Measurements from ENCODE around the gene TOM1L2.
A peak's percentile ranks its signal among the peaks of the same experiment; 100 is the strongest.

The TOM1L2 gene

GRCh38 chr17:17857496-17857895, 114.7 kb downstream of the TOM1L2 start:
- H3K4me1 ChIP-seq (ENCODE audit: control insufficient read depth, insufficient read depth, low read length): peaks cover 13% of the 10 kb centered on the region
- no peak overlapping the region for H3K4me2 ChIP-seq (ENCODE audit: low read length)
- H3K4me3 ChIP-seq (ENCODE audit: low read length): no peak overlapping the region
- H3K9ac ChIP-seq (ENCODE audit: low read depth, low read length): no peak overlapping the region
- H3K36me3 ChIP-seq (ENCODE audit: insufficient read depth, low read length): peaks cover 19% of the 10 kb centered on the region
- no peaks in the 10 kb centered on the region for H3K9me3 ChIP-seq (replicated peaks; ENCODE audit: low read length)
- no peaks in the 10 kb centered on the region for H3K27me3 ChIP-seq (ENCODE audit: control insufficient read depth, insufficient read depth, low read length)

GRCh38 chr17:17856386-17856785, 115.8 kb downstream of the TOM1L2 start:
- H3K9ac ChIP-seq (ENCODE audit: low read depth, low read length): no peak overlapping the region
- H3K4me2 ChIP-seq (ENCODE audit: low read length): peak overlapping the region; percentile 9
- no peaks in the 10 kb centered on the region for H3K27me3 ChIP-seq (ENCODE audit: control insufficient read depth, insufficient read depth, low read length)
- peaks cover 19% of the 10 kb centered on the region for H3K36me3 ChIP-seq (ENCODE audit: insufficient read depth, low read length)
- H3K4me1 ChIP-seq (ENCODE audit: control insufficient read depth, insufficient read depth, low read length): peaks cover 13% of the 10 kb centered on the region
- no peaks in the 10 kb centered on the region for H3K9me3 ChIP-seq (replicated peaks; ENCODE audit: low read length)
- no peak overlapping the region for H3K4me3 ChIP-seq (ENCODE audit: low read length)

- no peaks in the 10 kb centered on the region for H3K27me3 ChIP-seq (ENCODE audit: control insufficient read depth, insufficient read depth, low read length)
- peak overlapping the region; percentile 9 for H3K4me2 ChIP-seq (ENCODE audit: low read length)
- no peak overlapping the region for H3K4me3 ChIP-seq (ENCODE audit: low read length)
- H3K9ac ChIP-seq (ENCODE audit: low read depth, low read length): no peak overlapping the region
- peaks cover 13% of the 10 kb centered on the region for H3K4me1 ChIP-seq (ENCODE audit: control insufficient read depth, insufficient read depth, low read length)
- H3K36me3 ChIP-seq (ENCODE audit: insufficient read depth, low read length): peaks cover 16% of the 10 kb centered on the region
- no peaks in the 10 kb centered on the region for H3K9me3 ChIP-seq (replicated peaks; ENCODE audit: low read length)
Measured at GRCh38 chr17:17855976-17856375, 116.2 kb downstream of the TOM1L2 start.

GRCh38 chr17:17853811-17854447, 118.3 kb downstream of the TOM1L2 start:
- no peak overlapping the region for H3K4me2 ChIP-seq (ENCODE audit: low read length)
- H3K4me1 ChIP-seq (ENCODE audit: control insufficient read depth, insufficient read depth, low read length): peaks cover 31% of the 10 kb centered on the region

GRCh38 chr17:17852930-17853329, 119.3 kb downstream of the TOM1L2 start:
- Histone ChIP-seq H3K4me3 (ENCODE audit: low read length) (no peak overlapping the region), H3K9me3 (replicated peaks; ENCODE audit: low read length) (no peaks in the 10 kb centered on the region), H3K9ac (ENCODE audit: low read depth, low read length) (no peak overlapping the region), H3K36me3 (ENCODE audit: insufficient read depth, low read length) (peaks cover 21% of the 10 kb centered on the region), H3K27me3 (ENCODE audit: control insufficient read depth, insufficient read depth, low read length) (no peaks in the 10 kb centered on the region), H3K4me1 (ENCODE audit: control insufficient read depth, insufficient read depth, low read length) (peaks cover 35% of the 10 kb centered on the region), H3K4me2 (ENCODE audit: low read length) (no peak overlapping the region)

More at GRCh38 chr17:17853811-17854447, 118.3 kb downstream of the TOM1L2 start:
- Histone ChIP-seq H3K27me3 (ENCODE audit: control insufficient read depth, insufficient read depth, low read length) (no peaks in the 10 kb centered on the region), H3K36me3 (ENCODE audit: insufficient read depth, low read length) (peaks cover 21% of the 10 kb centered on the region), H3K4me3 (ENCODE audit: low read length) (no peak overlapping the region), H3K9ac (ENCODE audit: low read depth, low read length) (no peak overlapping the region), H3K9me3 (replicated peaks; ENCODE audit: low read length) (no peaks in the 10 kb centered on the region)

GRCh38 chr17:17851103-17852002, 120.8 kb downstream of the TOM1L2 start:
- H3K4me1 ChIP-seq (ENCODE audit: control insufficient read depth, insufficient read depth, low read length): peaks cover 31% of the 10 kb centered on the region
- no peak overlapping the region for H3K4me3 ChIP-seq (ENCODE audit: low read length)
- no peaks in the 10 kb centered on the region for H3K27me3 ChIP-seq (ENCODE audit: control insufficient read depth, insufficient read depth, low read length)
- H3K9me3 ChIP-seq (replicated peaks; ENCODE audit: low read length): no peaks in the 10 kb centered on the region
- no peak overlapping the region for H3K4me2 ChIP-seq (ENCODE audit: low read length)
- H3K36me3 ChIP-seq (ENCODE audit: insufficient read depth, low read length): peaks cover 34% of the 10 kb centered on the region
- H3K9ac ChIP-seq (ENCODE audit: low read depth, low read length): no peak overlapping the region

- Histone ChIP-seq H3K36me3 (ENCODE audit: insufficient read depth, low read length) (peaks cover 42% of the 10 kb centered on the region), H3K4me2 (ENCODE audit: low read length) (no peak overlapping the region), H3K9ac (ENCODE audit: low read depth, low read length) (peak overlapping the region; percentile 23), H3K9me3 (replicated peaks; ENCODE audit: low read length) (no peaks in the 10 kb centered on the region), H3K4me1 (ENCODE audit: control insufficient read depth, insufficient read depth, low read length) (peaks cover 24% of the 10 kb centered on the region), H3K4me3 (ENCODE audit: low read length) (no peak overlapping the region), H3K27me3 (ENCODE audit: control insufficient read depth, insufficient read depth, low read length) (no peaks in the 10 kb centered on the region)
Measured at GRCh38 chr17:17849845-17850373, 122.3 kb downstream of the TOM1L2 start.

- H3K36me3 ChIP-seq (ENCODE audit: insufficient read depth, low read length): peaks cover 40% of the 10 kb centered on the region
- peak overlapping the region; percentile 23 for H3K9ac ChIP-seq (ENCODE audit: low read depth, low read length)
- no peak overlapping the region for H3K4me3 ChIP-seq (ENCODE audit: low read length)
Measured at GRCh38 chr17:17849147-17849820, 122.9 kb downstream of the TOM1L2 start.

GRCh38 chr17:17848311-17849082, 123.7 kb downstream of the TOM1L2 start:
- no peak overlapping the region for H3K4me3 ChIP-seq (ENCODE audit: low read length)
- H3K9me3 ChIP-seq (replicated peaks; ENCODE audit: low read length): no peaks in the 10 kb centered on the region
- H3K4me1 ChIP-seq (ENCODE audit: control insufficient read depth, insufficient read depth, low read length): peaks cover 21% of the 10 kb centered on the region
- H3K9ac ChIP-seq (ENCODE audit: low read depth, low read length): no peak overlapping the region
- no peaks in the 10 kb centered on the region for H3K27me3 ChIP-seq (ENCODE audit: control insufficient read depth, insufficient read depth, low read length)
- H3K36me3 ChIP-seq (ENCODE audit: insufficient read depth, low read length): peaks cover 40% of the 10 kb centered on the region
- peak overlapping the region; percentile 4 for H3K4me2 ChIP-seq (ENCODE audit: low read length)

More at GRCh38 chr17:17849147-17849820, 122.9 kb downstream of the TOM1L2 start:
- H3K27me3 ChIP-seq (ENCODE audit: control insufficient read depth, insufficient read depth, low read length): no peaks in the 10 kb centered on the region
- peak overlapping the region; percentile 4 for H3K4me2 ChIP-seq (ENCODE audit: low read length)
- peaks cover 21% of the 10 kb centered on the region for H3K4me1 ChIP-seq (ENCODE audit: control insufficient read depth, insufficient read depth, low read length)
- no peaks in the 10 kb centered on the region for H3K9me3 ChIP-seq (replicated peaks; ENCODE audit: low read length)

- Histone ChIP-seq H3K4me2 (ENCODE audit: low read length) (no peak overlapping the region), H3K9me3 (replicated peaks; ENCODE audit: low read length) (no peaks in the 10 kb centered on the region), H3K9ac (ENCODE audit: low read depth, low read length) (no peak overlapping the region), H3K4me3 (ENCODE audit: low read length) (no peak overlapping the region), H3K4me1 (ENCODE audit: control insufficient read depth, insufficient read depth, low read length) (peaks cover 21% of the 10 kb centered on the region), H3K27me3 (ENCODE audit: control insufficient read depth, insufficient read depth, low read length) (no peaks in the 10 kb centered on the region), H3K36me3 (ENCODE audit: insufficient read depth, low read length) (peaks cover 37% of the 10 kb centered on the region)
Measured at GRCh38 chr17:17847726-17848125, 124.5 kb downstream of the TOM1L2 start.

Data from skeletal muscle satellite cell (primary cell).